DMS114 treated with DMSO at 0.1 percent for 48 hours (cell line): ENCODE results near the gene SERPINB12.

ENCODE experiments used
- DNase-seq: peaks from one replicate; lab custom pipeline; 2025; ENCODE audit not compliant: unreplicated experiment; lab: John Stamatoyannopoulos, UW

SERPINB12 gene

GRCh38 chr18:63596964-63597363, 54.8 kb downstream of the SERPINB12 start:
- DNase-seq: no peak

DNA sequence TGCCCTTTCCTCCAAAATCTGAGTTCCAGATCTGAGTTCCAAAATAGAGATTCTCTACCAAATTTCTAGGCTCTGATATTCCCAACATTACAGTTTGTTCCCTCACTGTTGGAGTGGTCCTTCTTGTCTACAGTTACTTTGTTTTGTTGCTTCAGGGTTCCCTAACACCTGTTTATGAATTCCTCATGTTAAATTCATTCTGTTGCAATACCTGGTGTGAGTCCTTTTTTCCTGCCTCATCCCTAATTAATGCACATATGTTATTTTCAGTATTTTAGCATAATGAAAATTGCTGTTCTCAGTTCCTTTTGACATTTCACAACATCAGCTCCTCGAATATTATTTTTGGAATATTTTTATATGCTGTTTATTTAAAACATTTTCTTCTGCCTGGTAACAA, 61.2 kb downstream of the SERPINB12 start:
- DNase-seq: no peak

GRCh38 chr18:63603772-63604171, 61.6 kb downstream of the SERPINB12 start:
- no peak for DNase-seq

- no peak for DNase-seq
These were observed 62.8 kb downstream of the SERPINB12 start for GRCh38 chr18:63604791-63605567.

DNA sequence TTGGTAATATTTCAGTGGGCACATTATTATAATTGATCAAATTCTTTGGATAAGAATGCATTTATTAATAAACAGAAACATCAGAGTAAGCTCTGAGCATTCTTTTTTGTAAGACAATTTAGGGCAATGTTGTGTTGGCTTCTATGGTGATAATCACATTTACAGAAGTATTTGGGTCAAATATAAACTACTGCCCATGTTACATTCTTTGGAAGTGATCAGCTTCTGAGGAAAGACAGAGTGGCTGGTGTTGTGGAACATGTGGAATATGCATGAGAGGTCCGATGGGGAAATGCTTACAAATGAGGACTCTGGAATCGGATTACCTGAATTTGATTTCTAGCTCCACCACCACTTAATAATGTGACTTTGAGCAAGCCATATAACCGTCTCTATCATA, 64.4 kb downstream of the SERPINB12 start:
- DNase-seq: no peak

DNA sequence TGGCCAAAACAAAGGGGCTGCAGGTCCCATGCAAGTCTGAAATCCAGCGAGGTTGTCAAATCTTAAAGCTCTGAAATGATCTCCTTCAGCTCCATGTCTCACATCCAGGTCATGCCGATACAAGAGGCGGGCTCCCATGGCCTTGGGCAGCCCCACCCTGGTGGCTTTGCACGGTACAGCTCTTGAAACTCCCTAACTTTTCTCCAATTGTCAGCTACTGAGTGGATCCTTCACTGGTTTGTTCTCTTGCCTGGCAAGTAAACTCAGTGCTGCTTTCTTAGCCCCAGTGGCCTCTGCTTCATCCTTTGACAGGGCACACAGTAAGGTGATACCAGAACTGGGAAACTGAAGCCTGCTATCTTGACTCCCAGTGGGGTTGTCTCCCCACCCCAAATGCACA, 71.3 kb downstream of the SERPINB12 start:
- DNase-seq: no peak

GRCh38 chr18:63617049-63617914, 75.1 kb downstream of the SERPINB12 start:
- DNase-seq: no peak

- no peak for DNase-seq
These were observed 75.7 kb downstream of the SERPINB12 start for GRCh38 chr18:63617915-63618234.
